Measurements from ENCODE around the gene ADAP2.

The ADAP2 gene

DNA sequence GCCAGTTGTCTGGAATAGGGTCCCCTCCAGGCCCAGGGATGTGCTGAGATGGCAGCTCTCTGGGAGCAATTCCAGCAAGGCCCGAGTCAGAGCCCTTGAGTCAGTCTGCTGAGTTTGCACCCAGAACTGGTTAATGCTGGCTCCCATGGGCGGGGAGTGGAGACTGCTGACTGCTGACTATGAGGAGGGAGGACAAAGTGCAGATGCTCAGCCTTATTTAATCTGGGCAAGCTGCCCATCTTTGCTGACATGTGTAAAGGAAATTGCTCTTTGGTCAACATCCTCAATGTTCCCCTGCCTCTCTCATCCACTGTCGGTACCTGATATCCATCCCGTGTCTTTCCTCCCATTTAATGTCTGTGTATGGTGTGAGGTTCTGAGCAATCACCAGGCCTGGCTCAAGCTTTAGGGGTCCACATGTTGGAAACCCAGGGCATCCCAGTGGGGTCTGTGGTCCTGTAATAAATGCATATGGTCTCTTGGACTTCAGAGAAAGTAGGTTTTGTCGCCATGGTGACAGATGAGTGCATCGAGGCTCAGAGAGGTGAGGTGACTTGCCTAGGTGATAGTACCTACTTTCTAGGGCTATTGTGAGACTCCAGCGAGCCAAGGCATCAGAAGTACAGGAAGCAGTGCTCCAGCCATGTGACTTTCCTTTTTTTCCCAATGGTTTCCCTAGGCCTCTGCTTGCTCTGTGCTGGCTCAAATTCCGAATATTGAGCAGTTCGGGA is 29.1 kb downstream of the ADAP2 start:
- TF ChIP-seq, protein P1, sequence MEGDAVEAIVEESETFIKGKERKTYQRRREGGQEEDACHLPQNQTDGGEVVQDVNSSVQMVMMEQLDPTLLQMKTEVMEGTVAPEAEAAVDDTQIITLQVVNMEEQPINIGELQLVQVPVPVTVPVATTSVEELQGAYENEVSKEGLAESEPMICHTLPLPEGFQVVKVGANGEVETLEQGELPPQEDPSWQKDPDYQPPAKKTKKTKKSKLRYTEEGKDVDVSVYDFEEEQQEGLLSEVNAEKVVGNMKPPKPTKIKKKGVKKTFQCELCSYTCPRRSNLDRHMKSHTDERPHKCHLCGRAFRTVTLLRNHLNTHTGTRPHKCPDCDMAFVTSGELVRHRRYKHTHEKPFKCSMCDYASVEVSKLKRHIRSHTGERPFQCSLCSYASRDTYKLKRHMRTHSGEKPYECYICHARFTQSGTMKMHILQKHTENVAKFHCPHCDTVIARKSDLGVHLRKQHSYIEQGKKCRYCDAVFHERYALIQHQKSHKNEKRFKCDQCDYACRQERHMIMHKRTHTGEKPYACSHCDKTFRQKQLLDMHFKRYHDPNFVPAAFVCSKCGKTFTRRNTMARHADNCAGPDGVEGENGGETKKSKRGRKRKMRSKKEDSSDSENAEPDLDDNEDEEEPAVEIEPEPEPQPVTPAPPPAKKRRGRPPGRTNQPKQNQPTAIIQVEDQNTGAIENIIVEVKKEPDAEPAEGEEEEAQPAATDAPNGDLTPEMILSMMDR (IDR thresholded peaks at IDR 0.05; ENCODE audit: low read depth, low read length, missing control alignments) = no peak

DNA sequence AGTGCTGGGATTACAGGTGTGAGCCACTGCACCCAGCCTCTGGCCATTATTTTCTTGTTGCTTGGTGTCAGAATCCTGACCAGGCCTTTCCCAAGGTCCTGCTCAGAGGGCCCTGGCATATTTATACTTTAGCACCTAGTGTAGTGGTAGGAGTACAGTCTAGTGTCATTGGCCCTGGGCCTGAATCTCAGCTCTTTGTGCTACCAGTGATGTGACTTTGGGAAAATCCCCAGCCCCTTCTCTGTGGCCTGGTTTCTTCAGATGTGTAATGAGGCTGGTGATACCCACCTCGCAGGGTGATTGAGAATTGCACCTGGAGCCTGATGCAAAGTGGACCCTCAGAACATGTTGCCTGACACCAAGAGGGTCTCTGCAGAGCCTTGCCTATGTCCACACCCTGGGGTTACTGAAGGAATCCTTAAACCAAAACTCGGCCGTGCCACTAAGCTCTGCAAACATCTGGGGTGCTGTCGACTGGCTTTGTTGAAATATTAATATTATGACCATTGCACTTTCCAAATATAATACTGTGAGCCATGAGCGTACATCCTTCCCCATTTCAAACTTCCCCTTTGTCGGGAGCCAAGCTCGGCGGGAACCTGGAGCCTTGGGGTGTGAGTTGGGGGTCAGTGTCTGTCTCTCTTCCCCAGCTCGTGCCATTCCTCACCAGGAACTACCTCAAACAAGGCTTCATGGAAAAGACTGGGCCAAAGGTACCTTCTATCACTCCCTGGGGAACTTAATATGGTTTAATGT is 31.1 kb downstream of the ADAP2 start:
- no peak for DNase-seq (ENCODE audit: low read depth)
- TF ChIP-seq, protein P1 (IDR thresholded peaks at IDR 0.05; ENCODE audit: low read depth, low read length, missing control alignments) = no peak
- H3K4me3 ChIP-seq (ENCODE audit: low read depth, low read length) = no peak overlapping the region

More for the DNA sequence above, 29.1 kb downstream of the ADAP2 start:
- H3K4me3 ChIP-seq (ENCODE audit: low read depth, low read length) = no peak overlapping the region
- no peak for DNase-seq (ENCODE audit: low read depth)

DNA sequence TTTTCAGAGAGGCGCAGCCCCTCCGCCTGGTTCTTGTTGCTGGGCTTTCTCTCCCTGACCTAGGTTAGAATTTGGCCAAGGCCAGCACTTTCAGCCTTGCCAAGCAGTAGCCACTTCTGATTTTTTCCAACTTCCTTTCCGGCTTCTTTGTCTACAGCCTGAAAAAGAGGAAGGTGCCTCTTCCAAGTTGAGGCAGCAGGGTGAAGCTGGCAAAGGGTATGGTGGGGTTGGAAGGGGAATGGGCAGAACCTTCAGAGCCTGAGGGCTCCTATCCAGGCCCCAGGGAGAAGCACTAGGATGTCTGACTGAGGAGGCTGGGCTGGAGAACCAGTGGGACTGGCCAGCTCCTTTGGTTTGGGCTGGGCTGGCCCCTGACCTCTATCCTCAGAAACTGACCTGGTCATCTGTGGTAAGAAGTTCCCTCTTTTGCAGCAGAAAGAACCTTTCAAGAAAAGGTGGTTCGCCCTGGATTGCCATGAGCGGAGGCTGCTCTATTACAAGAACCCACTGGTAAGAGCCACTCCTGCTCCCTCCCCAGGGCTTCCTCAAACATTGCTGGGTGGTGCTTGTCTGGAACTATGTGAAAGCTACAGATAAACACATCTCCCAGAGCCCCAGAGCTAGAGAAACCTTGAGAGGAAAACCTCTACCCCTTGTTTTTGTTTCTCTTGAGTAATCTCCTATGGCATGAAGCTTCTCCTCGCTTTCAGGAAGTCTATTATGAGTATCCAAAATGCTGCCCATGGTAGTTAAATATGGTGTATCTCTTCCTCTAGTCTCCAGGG is 32.5 kb downstream of the ADAP2 start:
- no peak overlapping the region for H3K4me3 ChIP-seq (ENCODE audit: low read depth, low read length)
- no peak for DNase-seq (ENCODE audit: low read depth)
- TF ChIP-seq, protein P1 (IDR thresholded peaks at IDR 0.05; ENCODE audit: low read depth, low read length, missing control alignments) = no peak

DNA sequence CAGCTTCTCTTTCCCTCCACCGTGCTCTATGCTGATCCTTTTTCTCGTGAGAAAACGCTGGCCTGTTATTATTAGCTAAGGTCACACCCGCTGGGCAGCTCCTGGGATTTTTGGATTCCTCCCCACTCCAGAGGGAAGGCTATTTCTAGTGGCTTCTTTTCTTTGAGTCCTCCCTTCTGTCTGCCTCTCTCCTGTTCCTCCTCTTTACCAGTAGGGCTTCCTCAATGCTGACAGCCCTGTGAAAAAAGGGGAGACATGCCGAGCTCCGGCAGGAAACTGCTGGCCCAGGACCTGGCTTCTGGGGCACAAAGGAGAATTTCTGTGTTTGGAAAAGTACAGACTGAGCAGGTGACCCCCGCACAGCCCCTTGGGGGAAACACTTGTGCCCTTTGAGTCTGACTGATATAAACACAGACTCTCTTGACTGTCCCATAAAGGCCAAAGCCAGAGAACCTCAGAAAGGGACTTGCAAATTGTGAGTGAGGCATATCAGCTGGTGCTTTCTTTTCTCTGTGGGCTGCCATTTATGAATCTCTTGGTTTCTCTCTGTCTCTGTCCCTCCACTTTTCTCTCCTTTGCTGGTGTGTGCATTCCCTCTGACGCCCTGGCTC is 35.1 kb downstream of the ADAP2 start:
- no peak overlapping the region for H3K4me3 ChIP-seq (ENCODE audit: low read depth, low read length)
- TF ChIP-seq, protein P1 (IDR thresholded peaks at IDR 0.05; ENCODE audit: low read depth, low read length, missing control alignments) = no peak
- DNase-seq (ENCODE audit: low read depth) = no peak

DNA sequence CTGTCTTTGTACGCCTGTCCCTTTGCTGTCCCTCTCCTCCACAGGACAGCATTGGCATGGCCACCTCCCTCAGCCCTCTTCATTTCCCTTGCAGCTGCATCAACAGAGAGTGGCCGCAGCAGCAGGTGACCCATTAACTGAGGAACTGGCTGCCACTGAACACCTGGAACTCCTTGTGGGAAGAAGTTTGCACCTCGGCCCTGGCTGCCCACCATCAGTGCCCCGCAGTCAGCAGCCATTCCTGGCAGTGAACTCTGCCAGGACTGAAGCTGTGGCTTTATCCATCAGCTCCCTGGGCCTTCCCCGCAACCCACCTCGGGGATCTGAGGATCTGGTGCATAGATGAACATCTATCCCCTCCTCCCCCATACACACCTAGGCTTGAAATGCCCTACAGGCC is 36.0 kb downstream of the ADAP2 start:
- DNase-seq (ENCODE audit: low read depth) = no peak
- TF ChIP-seq, protein P1 (IDR thresholded peaks at IDR 0.05; ENCODE audit: low read depth, low read length, missing control alignments) = no peak
- H3K4me3 ChIP-seq (ENCODE audit: low read depth, low read length) = no peak overlapping the region

DNA sequence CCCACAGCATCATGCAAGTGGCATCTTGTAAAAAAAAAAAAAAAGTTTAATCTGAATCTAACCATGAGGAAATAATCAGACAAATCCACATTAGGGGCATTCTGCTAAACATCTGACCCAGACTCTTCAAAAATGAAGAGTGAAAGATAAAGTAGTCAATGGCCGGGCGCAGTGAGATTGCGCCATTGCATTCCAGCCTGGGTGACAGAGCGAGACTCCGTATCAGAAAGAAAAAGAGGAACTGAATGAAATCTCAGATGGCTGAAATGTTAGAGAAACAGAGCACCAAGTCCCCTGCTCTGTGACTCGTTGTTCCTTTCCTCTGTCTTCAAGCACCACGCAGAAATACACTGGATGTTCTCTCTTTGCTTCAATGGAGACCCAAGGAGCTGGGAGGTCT is 36.4 kb downstream of the ADAP2 start:
- no peak for DNase-seq (ENCODE audit: low read depth)
- no peak overlapping the region for H3K4me3 ChIP-seq (ENCODE audit: low read depth, low read length)
- TF ChIP-seq, protein P1 (IDR thresholded peaks at IDR 0.05; ENCODE audit: low read depth, low read length, missing control alignments) = no peak

All from GM12864 (cell line).